Transverse colon (tissue), 4 donors: ENCODE data around the gene RAPGEF6. TPM values are rescaled to one million over a fixed set of nuclear protein-coding genes. Genes with fewer than 3 reads are reported as not detected.

Experiments
- DNase-seq: peaks from one replicate; pipeline ENCODE4 v3.0.0-alpha.2; 2019
- H3K27ac ChIP-seq, 4 donors: fragments of 200-600 bp; sonication (generic); 2 replicates each; pipeline ENCODE4 v1.5.1; 2016 to 2018; ENCODE audit warnings: inconsistent platforms in 4 of 4
- H3K27me3 ChIP-seq: fragments of 200-600 bp; sonication (generic); 2 replicates; pipeline ENCODE4 v1.5.1; 2017; ENCODE audit warnings: inconsistent platforms
- H3K36me3 ChIP-seq, 4 donors: fragments of 200-600 bp; sonication (generic); 2 replicates each; pipeline ENCODE4 v1.5.1; 2017 to 2019; ENCODE audit warnings: inconsistent platforms in 4 of 4
- H3K4me1 ChIP-seq, 4 donors: fragments of 200-600 bp; sonication (generic); 2 replicates each; pipeline ENCODE4 v1.5.1; 2017 to 2020; ENCODE audit warnings: inconsistent platforms in 4 of 4
- H3K4me3 ChIP-seq, 4 donors: fragments of 200-600 bp; sonication (generic); 1 replicate in 1 of 4; 2 replicates in 3 of 4; pipeline versions ENCODE4 v1.5.1 to v1.6.1; 2017 to 2019; ENCODE audit warnings: inconsistent platforms in 4 of 4
- H3K9me3 ChIP-seq, 2 donors: fragments of 200-600 bp; sonication (generic); 2 replicates each; pipeline ENCODE4 v1.5.1; 2017 to 2019; ENCODE audit warnings: inconsistent platforms in 2 of 2
- EP300 ChIP-seq: sonication (generic); formaldehyde crosslinking; IDR thresholded peaks from one replicate; pipeline ENCODE4 v1.6.1; 2017; ENCODE audit warnings: antibody characterized with exemption, low read depth
- POLR2A ChIP-seq: fragments of 450-650 bp; IDR thresholded peaks from one replicate; pipeline ENCODE4 v1.6.1; 2016; ENCODE audit warnings: antibody characterized with exemption, mild to moderate bottlenecking, moderate library complexity
- POLR2AphosphoS5 ChIP-seq, 3 donors: sonication (generic); formaldehyde crosslinking; IDR thresholded peaks; one replicate each; pipeline ENCODE4 v1.6.1; 2016; ENCODE audit warnings: antibody characterized with exemption in 3 of 3
- WGBS, 2 donors: methylation state at CpG; one replicate each; pipeline ENCODE4 v1.1.5; 2018; ENCODE audit warnings: low coverage in 1 of 2; 5-methylcytosine and 5-hydroxymethylcytosine counted together
- in situ Hi-C, 4 donors: fragments of 200-750 bp; cut with MboI; loops; one replicate each; pipeline versions ENCODE4 v1.15.0 to v1.15.1; 2017; ENCODE audit warnings: low sequenced_read_pairs in 3 of 4, low pct_ligation_motif_present in 1 of 4, low pct_unique_long_range_greater_than_20kb in 1 of 4
- intact Hi-C: fragments of 100-400 bp; cut with DNase I; formaldehyde crosslinking; loops from one replicate; pipeline ENCODE4 v1.15.1; 2023; ENCODE audit warnings: low total_unique reads
- total RNA-seq, 4 donors: library from RNA; depleted of rRNA; stranded (reverse); fragments of >200 nt; gene quantifications; one replicate each; pipeline ENCODE4 v1.1.0, GENCODE V29; 2016
- TF ChIP-seq, protein P1 (sequence below), 5 experiments: fragments of 200-600 bp in 3 of 5; fragments of 450-650 bp in 2 of 5; sonication (generic) in 3 of 5; IDR thresholded peaks; 1 replicate in 2 of 5; 2 replicates in 3 of 5; pipeline ENCODE4 v1.5.1; 2016 to 2017; ENCODE audit warnings: antibody characterized with exemption in 5 of 5, inconsistent platforms in 3 of 5, mild to moderate bottlenecking in 2 of 5, moderate library complexity in 1 of 5

Gene RAPGEF6
- total RNA-seq, 4 donors from 2014 or later: 21.3 to 40.3 (median 35.9) TPM

DNA sequence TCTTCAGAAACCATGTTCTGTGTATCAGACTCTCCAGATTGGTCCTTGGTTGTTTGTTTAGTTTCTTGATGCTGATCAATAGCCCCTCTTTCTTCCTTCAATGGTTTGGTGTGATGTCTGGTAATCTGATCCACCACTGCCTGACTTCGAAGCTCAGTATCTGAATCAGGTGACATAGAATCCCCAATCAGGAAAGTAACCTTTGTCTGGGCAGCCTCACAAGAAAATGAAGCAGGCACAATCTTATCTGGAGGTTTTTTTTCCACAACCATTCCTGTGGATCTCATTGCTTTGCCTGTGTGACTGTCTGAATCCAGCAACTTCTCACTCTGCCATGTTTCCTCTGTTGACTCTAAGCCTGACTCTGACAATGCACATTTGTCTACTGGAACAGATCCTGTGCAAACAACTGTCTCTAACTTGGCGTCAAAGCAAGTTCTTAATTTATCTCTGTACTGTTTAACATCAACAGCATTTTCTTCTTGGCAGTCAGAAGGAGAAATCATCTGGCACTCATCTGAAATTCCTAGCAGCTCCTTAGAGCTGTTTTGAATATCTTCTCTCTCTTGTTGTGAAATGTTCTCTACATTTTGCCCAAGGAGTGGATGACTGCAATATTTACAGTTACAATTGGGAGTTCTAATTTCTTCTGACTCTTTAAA is 37.1 kb upstream of the RAPGEF6 start:
- intact Hi-C loops (no loop called here), in situ Hi-C loops (no loop called here)
- H3K9me3 ChIP-seq: no peaks in the 10 kb centered on the region
- H3K27ac ChIP-seq: peak overlapping the region; percentile 69 to 84 (median 76)
- WGBS, 2 donors: 51 to 58% methylated on average over 2 of the region's 2 CpGs
- no peaks in the 10 kb centered on the region for H3K27me3 ChIP-seq
- H3K4me3 ChIP-seq: no peak overlapping the region
- peaks cover 0 to 51% (median 11%) of the 10 kb centered on the region in 4 donors for H3K36me3 ChIP-seq
- no peak for DNase-seq
- peaks cover 9 to 31% (median 18%) of the 10 kb centered on the region in 4 donors for H3K4me1 ChIP-seq
- TF ChIP-seq POLR2A (no peak), POLR2AphosphoS5 (IDR thresholded peaks at IDR 0.05) (peak; percentile 81 to 92 (median 90)), EP300 (no peak)

DNA sequence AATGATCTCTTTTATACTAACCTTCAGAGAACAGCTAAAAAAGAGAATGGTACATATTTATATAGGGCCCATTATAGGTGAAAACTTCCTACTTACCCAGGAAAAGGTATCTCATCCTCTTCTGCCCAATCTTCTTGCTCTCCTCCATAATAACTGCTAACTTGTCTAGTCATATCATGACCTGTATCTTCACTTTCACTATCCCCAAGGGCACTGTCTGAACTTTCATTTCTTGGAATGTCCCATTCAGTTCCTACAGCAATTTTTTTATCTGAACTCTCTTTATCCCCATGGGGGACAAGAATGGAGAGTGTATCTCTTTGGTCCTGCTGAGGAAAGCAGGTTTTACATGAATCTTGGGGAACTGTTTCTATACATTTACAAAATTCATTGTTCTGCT is 36.4 kb upstream of the RAPGEF6 start:
- intact Hi-C loops (no loop called here), in situ Hi-C loops (no loop called here)
- Histone ChIP-seq H3K27me3 (no peaks in the 10 kb centered on the region), H3K36me3 (peaks cover 0 to 45% (median 7%) of the 10 kb centered on the region in 4 donors), H3K27ac (peak overlapping the region; percentile 69 to 84 (median 76)), H3K9me3 (no peaks in the 10 kb centered on the region), H3K4me1 (peaks cover 9 to 31% (median 18%) of the 10 kb centered on the region in 4 donors), H3K4me3 (no peak overlapping the region)
- no peak for DNase-seq
- no peak for TF ChIP-seq POLR2A
- TF ChIP-seq EP300: no peak
- no peak for TF ChIP-seq POLR2AphosphoS5 (IDR thresholded peaks at IDR 0.05)
- TF ChIP-seq, protein P1, sequence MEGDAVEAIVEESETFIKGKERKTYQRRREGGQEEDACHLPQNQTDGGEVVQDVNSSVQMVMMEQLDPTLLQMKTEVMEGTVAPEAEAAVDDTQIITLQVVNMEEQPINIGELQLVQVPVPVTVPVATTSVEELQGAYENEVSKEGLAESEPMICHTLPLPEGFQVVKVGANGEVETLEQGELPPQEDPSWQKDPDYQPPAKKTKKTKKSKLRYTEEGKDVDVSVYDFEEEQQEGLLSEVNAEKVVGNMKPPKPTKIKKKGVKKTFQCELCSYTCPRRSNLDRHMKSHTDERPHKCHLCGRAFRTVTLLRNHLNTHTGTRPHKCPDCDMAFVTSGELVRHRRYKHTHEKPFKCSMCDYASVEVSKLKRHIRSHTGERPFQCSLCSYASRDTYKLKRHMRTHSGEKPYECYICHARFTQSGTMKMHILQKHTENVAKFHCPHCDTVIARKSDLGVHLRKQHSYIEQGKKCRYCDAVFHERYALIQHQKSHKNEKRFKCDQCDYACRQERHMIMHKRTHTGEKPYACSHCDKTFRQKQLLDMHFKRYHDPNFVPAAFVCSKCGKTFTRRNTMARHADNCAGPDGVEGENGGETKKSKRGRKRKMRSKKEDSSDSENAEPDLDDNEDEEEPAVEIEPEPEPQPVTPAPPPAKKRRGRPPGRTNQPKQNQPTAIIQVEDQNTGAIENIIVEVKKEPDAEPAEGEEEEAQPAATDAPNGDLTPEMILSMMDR (IDR thresholded peaks at IDR 0.05): no peak

DNA sequence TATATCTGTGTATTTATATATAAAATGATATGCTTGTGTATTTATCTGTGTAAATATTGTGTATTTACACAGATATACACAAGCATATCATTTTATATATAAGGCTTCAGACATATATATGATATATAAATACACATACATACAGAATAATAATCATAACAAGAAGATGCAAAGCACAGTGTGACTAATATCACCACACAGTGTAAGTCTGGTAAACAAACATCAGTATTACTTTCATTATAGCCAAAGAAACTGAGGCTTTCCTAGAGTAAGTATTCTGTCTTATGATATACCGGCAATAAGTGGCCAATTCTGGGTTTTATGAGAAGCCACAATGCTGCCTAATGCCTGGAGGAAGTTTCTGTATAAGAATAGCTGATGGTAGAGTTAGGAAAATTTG is 29.9 kb upstream of the RAPGEF6 start:
- peaks cover 0 to 69% (median 6%) of the 10 kb centered on the region in 4 donors for H3K36me3 ChIP-seq
- in situ Hi-C loops: no loop called here

DNA sequence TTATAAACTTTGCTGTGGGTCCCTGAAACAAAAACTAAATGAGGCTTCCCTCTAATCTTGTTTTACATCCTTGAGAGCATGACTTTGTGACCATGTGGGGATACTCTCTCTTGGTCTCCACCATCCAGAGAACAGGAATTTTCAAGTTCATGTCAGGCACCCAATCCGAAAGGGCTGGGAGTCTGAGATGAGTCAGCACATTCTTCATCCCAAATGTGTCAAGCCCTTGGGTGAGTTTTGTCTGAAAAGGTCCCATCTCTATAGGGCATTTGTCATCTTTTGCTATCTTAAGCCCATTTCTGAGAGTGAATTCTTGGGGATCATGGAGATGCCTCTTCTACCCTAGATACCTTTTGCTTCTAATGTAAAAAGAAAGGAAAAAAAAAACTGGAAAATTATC is 26.9 kb upstream of the RAPGEF6 start:
- WGBS, 2 donors: 100% methylated on average over 1 of the region's 1 CpG
- no peak for DNase-seq
- in situ Hi-C loops: no loop called here
- Histone ChIP-seq H3K27ac (no peak overlapping the region), H3K9me3 (no peaks in the 10 kb centered on the region), H3K4me1 (no peaks in the 10 kb centered on the region), H3K27me3 (no peaks in the 10 kb centered on the region), H3K4me3 (no peak overlapping the region), H3K36me3 (peaks cover 0 to 52% (median 9%) of the 10 kb centered on the region in 4 donors)
- TF ChIP-seq, protein P1 (IDR thresholded peaks at IDR 0.05): no peak
- no peak for TF ChIP-seq POLR2AphosphoS5 (IDR thresholded peaks at IDR 0.05)
- no peak for TF ChIP-seq EP300
- TF ChIP-seq POLR2A: no peak
- intact Hi-C loops: no loop called here

More for the DNA sequence above, 29.9 kb upstream of the RAPGEF6 start:
- TF ChIP-seq EP300 (no peak), POLR2AphosphoS5 (IDR thresholded peaks at IDR 0.05) (no peak), POLR2A (no peak)
- TF ChIP-seq, protein P1 (IDR thresholded peaks at IDR 0.05): no peak
- H3K27me3 ChIP-seq: no peaks in the 10 kb centered on the region
- H3K9me3 ChIP-seq: no peaks in the 10 kb centered on the region
- no peaks in the 10 kb centered on the region for H3K4me1 ChIP-seq
- intact Hi-C loops: no loop called here
- no peak for DNase-seq
- no peak overlapping the region for H3K4me3 ChIP-seq
- WGBS, 2 donors: 50 to 74% methylated on average over 1 of the region's 1 CpG
- H3K27ac ChIP-seq: no peak overlapping the region
